Measurements from ENCODE around the gene YIPF2.

The YIPF2 gene

GRCh38 chr19:10935371-10936059 lies 7.1 kb upstream of the YIPF2 start:
- Histone ChIP-seq H3K9me3 (replicated peaks; ENCODE audit: low read length) (no peaks in the 10 kb centered on the region), H3K9ac (ENCODE audit: low read depth, low read length) (no peak overlapping the region), H3K27me3 (ENCODE audit: control insufficient read depth, insufficient read depth, low read length) (no peaks in the 10 kb centered on the region), H3K4me1 (ENCODE audit: control insufficient read depth, insufficient read depth, low read length) (no peaks in the 10 kb centered on the region), H3K4me2 (ENCODE audit: low read length) (no peak overlapping the region), H3K36me3 (ENCODE audit: insufficient read depth, low read length) (peaks cover 7% of the 10 kb centered on the region), H3K4me3 (ENCODE audit: low read length) (no peak overlapping the region)

DNA sequence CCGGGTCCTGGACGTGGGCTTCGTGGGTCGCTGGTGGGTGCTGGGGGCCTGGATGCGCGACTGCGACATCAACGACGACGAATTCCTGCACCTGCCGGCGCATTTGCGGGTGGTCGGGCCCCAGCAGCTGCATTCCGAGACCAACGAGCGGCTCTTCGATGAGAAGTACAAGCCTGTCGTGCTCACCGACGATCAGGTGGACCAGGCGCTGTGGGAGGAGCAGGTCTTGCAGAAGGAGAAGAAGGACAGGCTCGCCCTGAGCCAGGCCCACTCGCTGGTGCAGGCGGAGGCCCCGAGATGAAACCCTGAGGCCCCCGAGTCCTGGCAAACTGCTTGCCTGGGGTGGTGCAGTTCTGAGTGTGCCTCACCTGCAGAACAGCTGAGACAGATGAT lies 959 bp upstream of the YIPF2 start:
- Histone ChIP-seq H3K4me2 (ENCODE audit: low read length) (peak overlapping the region; percentile 88), H3K36me3 (ENCODE audit: insufficient read depth, low read length) (peaks cover 14% of the 10 kb centered on the region), H3K9me3 (replicated peaks; ENCODE audit: low read length) (no peaks in the 10 kb centered on the region), H3K9ac (ENCODE audit: low read depth, low read length) (peak overlapping the region; percentile 89), H3K27me3 (ENCODE audit: control insufficient read depth, insufficient read depth, low read length) (no peaks in the 10 kb centered on the region), H3K4me3 (ENCODE audit: low read length) (peak overlapping the region; percentile 98), H3K4me1 (ENCODE audit: control insufficient read depth, insufficient read depth, low read length) (peaks cover 20% of the 10 kb centered on the region)

- Histone ChIP-seq H3K36me3 (ENCODE audit: insufficient read depth, low read length) (peaks cover 26% of the 10 kb centered on the region), H3K27me3 (ENCODE audit: control insufficient read depth, insufficient read depth, low read length) (no peaks in the 10 kb centered on the region), H3K4me2 (ENCODE audit: low read length) (peak overlapping the region; percentile 100), H3K4me1 (ENCODE audit: control insufficient read depth, insufficient read depth, low read length) (peaks cover 20% of the 10 kb centered on the region), H3K4me3 (ENCODE audit: low read length) (peak overlapping the region; percentile 98), H3K9ac (ENCODE audit: low read depth, low read length) (peak overlapping the region; percentile 89), H3K9me3 (replicated peaks; ENCODE audit: low read length) (no peaks in the 10 kb centered on the region)
Measured at GRCh38 chr19:10927730-10928562, 493 bp downstream of the YIPF2 start.

DNA sequence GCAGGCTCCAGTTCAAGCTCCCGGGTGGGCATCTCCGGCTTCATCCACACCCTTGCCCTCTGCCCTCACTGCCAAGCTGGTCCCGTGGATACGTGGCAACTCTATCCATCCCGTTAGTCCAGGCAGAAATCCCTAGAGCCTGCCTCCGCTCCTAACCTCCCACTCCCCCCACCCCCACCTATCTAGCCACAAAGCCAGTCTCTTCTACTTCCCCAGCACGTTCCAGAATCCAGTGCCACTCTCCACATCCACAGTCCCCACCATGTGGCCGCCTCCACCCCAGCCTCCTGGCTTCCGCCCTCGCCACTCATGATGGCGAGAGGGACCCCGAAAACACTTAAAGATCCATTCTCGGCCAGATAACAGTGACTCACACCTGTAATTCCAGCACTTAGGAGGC lies 3.8 kb downstream of the YIPF2 start:
- Histone ChIP-seq H3K4me3 (ENCODE audit: low read length) (no peak overlapping the region), H3K4me2 (ENCODE audit: low read length) (no peak overlapping the region), H3K9ac (ENCODE audit: low read depth, low read length) (no peak overlapping the region), H3K27me3 (ENCODE audit: control insufficient read depth, insufficient read depth, low read length) (no peaks in the 10 kb centered on the region), H3K4me1 (ENCODE audit: control insufficient read depth, insufficient read depth, low read length) (peaks cover 16% of the 10 kb centered on the region), H3K9me3 (replicated peaks; ENCODE audit: low read length) (no peaks in the 10 kb centered on the region), H3K36me3 (ENCODE audit: insufficient read depth, low read length) (peaks cover 36% of the 10 kb centered on the region)

GRCh38 chr19:10923260-10924112 lies 5.0 kb downstream of the YIPF2 start:
- Histone ChIP-seq H3K4me2 (ENCODE audit: low read length) (no peak overlapping the region), H3K9me3 (replicated peaks; ENCODE audit: low read length) (no peaks in the 10 kb centered on the region), H3K9ac (ENCODE audit: low read depth, low read length) (no peak overlapping the region), H3K4me3 (ENCODE audit: low read length) (no peak overlapping the region), H3K36me3 (ENCODE audit: insufficient read depth, low read length) (peaks cover 45% of the 10 kb centered on the region), H3K4me1 (ENCODE audit: control insufficient read depth, insufficient read depth, low read length) (peaks cover 13% of the 10 kb centered on the region), H3K27me3 (ENCODE audit: control insufficient read depth, insufficient read depth, low read length) (no peaks in the 10 kb centered on the region)

DNA sequence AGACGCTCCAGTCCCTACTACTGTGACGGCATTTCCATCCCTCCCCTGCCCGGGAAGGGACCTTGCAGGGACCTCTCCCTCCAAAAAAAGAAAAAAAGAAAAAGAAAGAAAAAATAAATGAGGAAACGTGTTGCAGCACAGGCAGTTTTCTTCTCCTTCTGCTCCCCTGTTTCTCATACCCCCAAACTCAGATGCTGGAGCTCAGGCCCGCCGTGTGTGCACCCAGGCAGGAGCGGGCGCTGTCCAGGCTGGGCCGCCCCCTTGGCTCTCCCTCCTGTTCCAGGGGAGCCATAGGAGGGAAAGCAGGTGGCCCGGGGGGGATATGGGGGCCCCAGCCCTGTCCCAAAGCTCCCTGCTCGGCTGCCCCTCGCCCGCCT lies 5.8 kb downstream of the YIPF2 start:
- Histone ChIP-seq H3K9ac (ENCODE audit: low read depth, low read length) (no peak overlapping the region), H3K4me1 (ENCODE audit: control insufficient read depth, insufficient read depth, low read length) (peaks cover 9% of the 10 kb centered on the region), H3K4me3 (ENCODE audit: low read length) (no peak overlapping the region), H3K36me3 (ENCODE audit: insufficient read depth, low read length) (peaks cover 50% of the 10 kb centered on the region), H3K9me3 (replicated peaks; ENCODE audit: low read length) (no peaks in the 10 kb centered on the region), H3K4me2 (ENCODE audit: low read length) (no peak overlapping the region), H3K27me3 (ENCODE audit: control insufficient read depth, insufficient read depth, low read length) (no peaks in the 10 kb centered on the region)

- Histone ChIP-seq H3K4me3 (ENCODE audit: low read length) (no peak overlapping the region), H3K4me2 (ENCODE audit: low read length) (no peak overlapping the region), H3K36me3 (ENCODE audit: insufficient read depth, low read length) (peaks cover 50% of the 10 kb centered on the region), H3K27me3 (ENCODE audit: control insufficient read depth, insufficient read depth, low read length) (no peaks in the 10 kb centered on the region), H3K9me3 (replicated peaks; ENCODE audit: low read length) (no peaks in the 10 kb centered on the region), H3K9ac (ENCODE audit: low read depth, low read length) (no peak overlapping the region), H3K4me1 (ENCODE audit: control insufficient read depth, insufficient read depth, low read length) (peaks cover 4% of the 10 kb centered on the region)
Measured at GRCh38 chr19:10921910-10922637, 6.4 kb downstream of the YIPF2 start.

- Histone ChIP-seq H3K27me3 (ENCODE audit: control insufficient read depth, insufficient read depth, low read length) (no peaks in the 10 kb centered on the region), H3K9me3 (replicated peaks; ENCODE audit: low read length) (no peaks in the 10 kb centered on the region), H3K36me3 (ENCODE audit: insufficient read depth, low read length) (peaks cover 54% of the 10 kb centered on the region), H3K4me1 (ENCODE audit: control insufficient read depth, insufficient read depth, low read length) (peaks cover 3% of the 10 kb centered on the region), H3K4me2 (ENCODE audit: low read length) (no peak overlapping the region), H3K4me3 (ENCODE audit: low read length) (no peak overlapping the region), H3K9ac (ENCODE audit: low read depth, low read length) (no peak overlapping the region)
Measured at GRCh38 chr19:10921199-10921909, 7.1 kb downstream of the YIPF2 start.

DNA sequence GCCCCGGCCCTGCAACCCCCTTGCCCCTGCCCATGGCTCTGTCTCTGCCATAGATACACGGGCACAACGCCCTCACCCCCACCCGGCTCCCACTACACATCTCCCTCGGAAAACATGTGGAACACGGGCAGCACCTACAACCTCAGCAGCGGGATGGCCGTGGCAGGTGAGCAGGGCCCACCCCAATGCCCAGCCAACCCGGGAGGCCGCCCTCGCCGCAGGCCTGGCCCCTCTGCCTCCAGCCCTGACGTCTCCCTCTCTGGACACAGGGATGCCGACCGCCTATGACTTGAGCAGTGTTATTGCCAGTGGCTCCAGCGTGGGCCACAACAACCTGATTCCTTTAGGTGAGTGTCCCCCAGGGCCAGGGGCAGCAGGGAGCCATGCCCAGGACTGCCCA lies 7.7 kb downstream of the YIPF2 start:
- Histone ChIP-seq H3K4me3 (ENCODE audit: low read length) (no peak overlapping the region), H3K27me3 (ENCODE audit: control insufficient read depth, insufficient read depth, low read length) (no peaks in the 10 kb centered on the region), H3K36me3 (ENCODE audit: insufficient read depth, low read length) (peaks cover 55% of the 10 kb centered on the region), H3K4me1 (ENCODE audit: control insufficient read depth, insufficient read depth, low read length) (peaks cover 7% of the 10 kb centered on the region), H3K4me2 (ENCODE audit: low read length) (no peak overlapping the region), H3K9me3 (replicated peaks; ENCODE audit: low read length) (no peaks in the 10 kb centered on the region), H3K9ac (ENCODE audit: low read depth, low read length) (no peak overlapping the region)

DNA sequence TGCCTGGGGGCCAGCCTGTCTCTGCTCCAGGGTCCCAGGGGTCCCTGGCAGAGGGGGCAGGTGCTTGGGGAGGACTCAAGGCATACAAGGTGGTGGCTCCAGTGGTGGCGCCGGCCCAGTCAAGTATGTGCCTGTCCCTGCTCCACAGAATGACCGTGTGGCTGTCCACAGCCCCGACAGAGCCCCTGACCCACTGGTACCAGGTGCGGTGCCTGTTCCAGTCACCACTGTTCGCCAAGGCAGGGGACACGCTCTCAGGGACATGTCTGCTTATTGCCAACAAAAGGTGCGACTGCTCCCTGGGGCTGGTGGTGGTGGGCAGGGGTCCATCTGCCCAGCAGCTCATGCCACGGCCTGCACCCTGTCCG lies 8.2 kb downstream of the YIPF2 start:
- H3K4me2 ChIP-seq (ENCODE audit: low read length) = no peak overlapping the region
- no peak overlapping the region for H3K9ac ChIP-seq (ENCODE audit: low read depth, low read length)
- H3K4me3 ChIP-seq (ENCODE audit: low read length) = no peak overlapping the region
- H3K4me1 ChIP-seq (ENCODE audit: control insufficient read depth, insufficient read depth, low read length) = peaks cover 12% of the 10 kb centered on the region
- peaks cover 51% of the 10 kb centered on the region for H3K36me3 ChIP-seq (ENCODE audit: insufficient read depth, low read length)
- no peaks in the 10 kb centered on the region for H3K27me3 ChIP-seq (ENCODE audit: control insufficient read depth, insufficient read depth, low read length)
- H3K9me3 ChIP-seq (replicated peaks; ENCODE audit: low read length) = no peaks in the 10 kb centered on the region

Measured in skeletal muscle satellite cell (primary cell).